ENCODE results near the gene HDAC9. TPM values are rescaled to one million over a fixed set of nuclear protein-coding genes. Genes with fewer than 3 reads are reported as not detected.

Gene HDAC9
- total RNA-seq, 1 experiment from 2014 or later: 159 TPM

- CTCF ChIA-PET: no interaction called here
- BruUV-seq (replicated peaks): no TSS peak
- Mint-ChIP-seq H3K27ac (ENCODE audit: unreplicated experiment) (no peak overlapping the region), H3K4me3 (ENCODE audit: low read depth, unreplicated experiment) (no peak overlapping the region), H3K27me3 (ENCODE audit: unreplicated experiment) (no peaks in the 10 kb centered on the region), H3K36me3 (ENCODE audit: insufficient read depth, unreplicated experiment) (no peaks in the 10 kb centered on the region), H3K9me3 (ENCODE audit: low read depth, unreplicated experiment) (no peaks in the 10 kb centered on the region), H3K4me1 (ENCODE audit: low read depth, unreplicated experiment) (no peaks in the 10 kb centered on the region)
- intact Hi-C loops (cut with micrococcal nuclease; ENCODE audit: unreplicated experiment): no loop called here
- DNase-seq: no peak
- no peak for TF ChIP-seq CTCF (IDR thresholded peaks at IDR 0.05; ENCODE audit: unreplicated experiment)
These were observed 453.0 kb downstream of the HDAC9 start for GRCh38 chr7:18948521-18948920.

- Mint-ChIP-seq H3K36me3 (ENCODE audit: insufficient read depth, unreplicated experiment) (no peaks in the 10 kb centered on the region), H3K27ac (ENCODE audit: unreplicated experiment) (no peak overlapping the region), H3K4me1 (ENCODE audit: low read depth, unreplicated experiment) (no peaks in the 10 kb centered on the region), H3K9me3 (ENCODE audit: low read depth, unreplicated experiment) (no peaks in the 10 kb centered on the region), H3K4me3 (ENCODE audit: low read depth, unreplicated experiment) (no peak overlapping the region), H3K27me3 (ENCODE audit: unreplicated experiment) (no peaks in the 10 kb centered on the region)
- intact Hi-C loops (cut with micrococcal nuclease; ENCODE audit: unreplicated experiment): no loop called here
- CTCF ChIA-PET: no interaction called here
- BruUV-seq (replicated peaks): no TSS peak
- no peak for DNase-seq
- no peak for TF ChIP-seq CTCF (IDR thresholded peaks at IDR 0.05; ENCODE audit: unreplicated experiment)
These were observed 457.3 kb downstream of the HDAC9 start for GRCh38 chr7:18952846-18953245.

GRCh38 chr7:18958627-18959026 is 463.1 kb downstream of the HDAC9 start:
- no peaks in the 10 kb centered on the region for H3K9me3 Mint-ChIP-seq (ENCODE audit: low read depth, unreplicated experiment)
- H3K36me3 Mint-ChIP-seq (ENCODE audit: insufficient read depth, unreplicated experiment): no peaks in the 10 kb centered on the region
- H3K4me1 Mint-ChIP-seq (ENCODE audit: low read depth, unreplicated experiment): no peaks in the 10 kb centered on the region
- CTCF ChIA-PET: no interaction called here
- no peak overlapping the region for H3K27ac Mint-ChIP-seq (ENCODE audit: unreplicated experiment)
- H3K4me3 Mint-ChIP-seq (ENCODE audit: low read depth, unreplicated experiment): no peak overlapping the region
- no TSS peak for BruUV-seq (replicated peaks)
- DNase-seq: no peak
- intact Hi-C loops (cut with micrococcal nuclease; ENCODE audit: unreplicated experiment): no loop called here
- no peaks in the 10 kb centered on the region for H3K27me3 Mint-ChIP-seq (ENCODE audit: unreplicated experiment)
- no peak for TF ChIP-seq CTCF (IDR thresholded peaks at IDR 0.05; ENCODE audit: unreplicated experiment)

GRCh38 chr7:18960725-18961124 is 465.2 kb downstream of the HDAC9 start:
- CTCF ChIA-PET: no interaction called here
- TF ChIP-seq CTCF (IDR thresholded peaks at IDR 0.05; ENCODE audit: unreplicated experiment): no peak
- Mint-ChIP-seq H3K27me3 (ENCODE audit: unreplicated experiment) (no peaks in the 10 kb centered on the region), H3K27ac (ENCODE audit: unreplicated experiment) (no peak overlapping the region), H3K4me1 (ENCODE audit: low read depth, unreplicated experiment) (no peaks in the 10 kb centered on the region), H3K36me3 (ENCODE audit: insufficient read depth, unreplicated experiment) (no peaks in the 10 kb centered on the region), H3K9me3 (ENCODE audit: low read depth, unreplicated experiment) (no peaks in the 10 kb centered on the region), H3K4me3 (ENCODE audit: low read depth, unreplicated experiment) (no peak overlapping the region)
- no peak for DNase-seq
- BruUV-seq (replicated peaks): no TSS peak
- intact Hi-C loops (cut with micrococcal nuclease; ENCODE audit: unreplicated experiment): no loop called here

- BruUV-seq (replicated peaks): no TSS peak
- Mint-ChIP-seq H3K27me3 (ENCODE audit: unreplicated experiment) (no peaks in the 10 kb centered on the region), H3K9me3 (ENCODE audit: low read depth, unreplicated experiment) (no peaks in the 10 kb centered on the region), H3K4me1 (ENCODE audit: low read depth, unreplicated experiment) (no peaks in the 10 kb centered on the region), H3K27ac (ENCODE audit: unreplicated experiment) (no peak overlapping the region), H3K4me3 (ENCODE audit: low read depth, unreplicated experiment) (no peak overlapping the region), H3K36me3 (ENCODE audit: insufficient read depth, unreplicated experiment) (no peaks in the 10 kb centered on the region)
- intact Hi-C loops (cut with micrococcal nuclease; ENCODE audit: unreplicated experiment): no loop called here
- no peak for TF ChIP-seq CTCF (IDR thresholded peaks at IDR 0.05; ENCODE audit: unreplicated experiment)
- DNase-seq: no peak
- CTCF ChIA-PET: no interaction called here
These were observed 466.5 kb downstream of the HDAC9 start for GRCh38 chr7:18962031-18962430.

All from Calu3 (cell line).